ENCODE measurements around the gene PCDHGB6.
"Not testable (repeated sequence)": the region's sequence is repeated elsewhere in the genome, so short reads cannot be mapped to it uniquely, and the experiment has no call there.

The PCDHGB6 gene

GRCh38 chr5:141431286-141431685 is 23.5 kb downstream of the PCDHGB6 start:
- H3K4me3 ChIP-seq (ENCODE audit: low read length) = peak overlapping the region; percentile 46; the same call in 1 of the 2 replicates

GRCh38 chr5:141432308-141432707 is 24.5 kb downstream of the PCDHGB6 start:
- H2AFZ ChIP-seq (ENCODE audit: low read length); H3K27me3 ChIP-seq (replicated peaks; ENCODE audit: insufficient read depth, low read length); H3K79me2 ChIP-seq (ENCODE audit: low read length); H3K36me3 ChIP-seq (replicated peaks; ENCODE audit: insufficient read depth, low read length); H3K4me3 ChIP-seq (ENCODE audit: low read length); DNase-seq; H4K20me1 ChIP-seq (ENCODE audit: insufficient read depth, low read length); H3K4me1 ChIP-seq (ENCODE audit: low read length); H3K9me3 ChIP-seq (replicated peaks; ENCODE audit: insufficient read depth, low read length); H3F3A ChIP-seq (ENCODE audit: insufficient read depth, low read length); H3K9me2 ChIP-seq (replicated peaks; ENCODE audit: insufficient read depth, low read length); H3K27ac ChIP-seq (ENCODE audit: low read length); H3K9ac ChIP-seq (ENCODE audit: low read length); H3K4me2 ChIP-seq (ENCODE audit: low read depth, low read length): not testable (repeated sequence)

More at GRCh38 chr5:141431286-141431685, 23.5 kb downstream of the PCDHGB6 start:
- H3K27ac ChIP-seq (ENCODE audit: low read length) = no peak overlapping the region
- no peaks in the 10 kb centered on the region for H3K4me1 ChIP-seq (ENCODE audit: low read length)
- TF ChIP-seq EZH2 (optimal IDR thresholded peaks at IDR 0.05; ENCODE audit: low read depth, low read length) (no peak), CTCF (IDR thresholded peaks at IDR 0.05; ENCODE audit: low read length) (no peak), EZH2phosphoT487 (IDR thresholded peaks at IDR 0.05; ENCODE audit: low read length) (no peak)
- H3K4me2 ChIP-seq (ENCODE audit: low read depth, low read length) = peak overlapping the region; percentile 77
- no peaks in the 10 kb centered on the region for H3K9me2 ChIP-seq (replicated peaks; ENCODE audit: insufficient read depth, low read length)
- H3F3A ChIP-seq (ENCODE audit: insufficient read depth, low read length) = no peaks in the 10 kb centered on the region
- no peaks in the 10 kb centered on the region for H3K9me3 ChIP-seq (replicated peaks; ENCODE audit: insufficient read depth, low read length)
- no peaks in the 10 kb centered on the region; the same call in 1 of the 2 replicates for H3K27me3 ChIP-seq (replicated peaks; ENCODE audit: insufficient read depth, low read length)
- H3K79me2 ChIP-seq (ENCODE audit: low read length) = no peaks in the 10 kb centered on the region
- no peaks in the 10 kb centered on the region for H3K36me3 ChIP-seq (replicated peaks; ENCODE audit: insufficient read depth, low read length)
- H4K20me1 ChIP-seq (ENCODE audit: insufficient read depth, low read length) = no peaks in the 10 kb centered on the region
- no peak overlapping the region for H2AFZ ChIP-seq (ENCODE audit: low read length)
- DNase-seq = no peak
- H3K9ac ChIP-seq (ENCODE audit: low read length) = no peak overlapping the region

- not testable (repeated sequence) for H3F3A ChIP-seq (ENCODE audit: insufficient read depth, low read length); H4K20me1 ChIP-seq (ENCODE audit: insufficient read depth, low read length); H3K4me1 ChIP-seq (ENCODE audit: low read length); H3K27ac ChIP-seq (ENCODE audit: low read length); H2AFZ ChIP-seq (ENCODE audit: low read length); H3K9ac ChIP-seq (ENCODE audit: low read length); H3K79me2 ChIP-seq (ENCODE audit: low read length); H3K4me2 ChIP-seq (ENCODE audit: low read depth, low read length); H3K36me3 ChIP-seq (replicated peaks; ENCODE audit: insufficient read depth, low read length); H3K27me3 ChIP-seq (replicated peaks; ENCODE audit: insufficient read depth, low read length); H3K9me2 ChIP-seq (replicated peaks; ENCODE audit: insufficient read depth, low read length); DNase-seq; H3K9me3 ChIP-seq (replicated peaks; ENCODE audit: insufficient read depth, low read length); H3K4me3 ChIP-seq (ENCODE audit: low read length)
Observed at GRCh38 chr5:141432726-141433125, 24.9 kb downstream of the PCDHGB6 start.

GRCh38 chr5:141434006-141434405 is 26.2 kb downstream of the PCDHGB6 start:
- Histone ChIP-seq H3K4me3 (ENCODE audit: low read length) (no peak overlapping the region), H2AFZ (ENCODE audit: low read length) (no peak overlapping the region), H3F3A (ENCODE audit: insufficient read depth, low read length) (no peaks in the 10 kb centered on the region), H3K27me3 (replicated peaks; ENCODE audit: insufficient read depth, low read length) (no peaks in the 10 kb centered on the region; the same call in 1 of the 2 replicates), H3K4me2 (ENCODE audit: low read depth, low read length) (no peak overlapping the region), H3K9me3 (replicated peaks; ENCODE audit: insufficient read depth, low read length) (no peaks in the 10 kb centered on the region), H4K20me1 (ENCODE audit: insufficient read depth, low read length) (no peaks in the 10 kb centered on the region), H3K36me3 (replicated peaks; ENCODE audit: insufficient read depth, low read length) (no peaks in the 10 kb centered on the region), H3K79me2 (ENCODE audit: low read length) (no peaks in the 10 kb centered on the region), H3K27ac (ENCODE audit: low read length) (no peak overlapping the region), H3K9ac (ENCODE audit: low read length) (no peak overlapping the region), H3K9me2 (replicated peaks; ENCODE audit: insufficient read depth, low read length) (no peaks in the 10 kb centered on the region), H3K4me1 (ENCODE audit: low read length) (no peaks in the 10 kb centered on the region)
- DNase-seq = no peak
- TF ChIP-seq CTCF (IDR thresholded peaks at IDR 0.05; ENCODE audit: low read length) (no peak), EZH2phosphoT487 (IDR thresholded peaks at IDR 0.05; ENCODE audit: low read length) (no peak), EZH2 (optimal IDR thresholded peaks at IDR 0.05; ENCODE audit: low read depth, low read length) (no peak)
